GM21423 (cell line): ENCODE measurements around the gene LPAR2.
A peak's percentile ranks its signal among the peaks of the same experiment; 100 is the strongest.
"Not testable (repeated sequence)": the region's sequence is repeated elsewhere in the genome, so short reads cannot be mapped to it uniquely, and the experiment has no call there.

Experiments
- ATAC-seq: cut with Tn5 transposase; IDR thresholded peaks from one replicate; pipeline ENCODE4 v1.9.1; 2021; ENCODE audit warnings: mild to moderate bottlenecking, moderate library complexity; ENCODE audit not compliant: unreplicated experiment

LPAR2 gene

GRCh38 chr19:19627621-19628500, at the start of gene LPAR2:
LPAR2 (minus strand) TSS chr19:19628220; CDS start chr19:19627275, 945 bp downstream.
- peak; percentile 72 for ATAC-seq

- no peak for ATAC-seq
These were observed 49.6 kb upstream of the LPAR2 start for GRCh38 chr19:19677579-19677978.

GRCh38 chr19:19674315-19674714, 46.3 kb upstream of the LPAR2 start:
- ATAC-seq: no peak

GRCh38 chr19:19672816-19673215, 44.8 kb upstream of the LPAR2 start:
- ATAC-seq: no peak

- ATAC-seq: no peak
These were observed 42.1 kb upstream of the LPAR2 start for GRCh38 chr19:19670070-19670551.

- peak; percentile 59 for ATAC-seq
These were observed 40.4 kb upstream of the LPAR2 start, which contains the start of gene ZNF101 for GRCh38 chr19:19668230-19669012. ZNF101 (plus strand) TSS chr19:19668839; CDS start chr19:19668964, 125 bp downstream.

- not testable (repeated sequence) for ATAC-seq
These were observed 37.5 kb upstream of the LPAR2 start for GRCh38 chr19:19665420-19665948.

- ATAC-seq: peak; percentile 69
These were observed 35.5 kb upstream of the LPAR2 start, which contains the start of gene ATP13A1 for GRCh38 chr19:19663256-19664120. ATP13A1 (minus strand) TSS chr19:19663676; CDS start chr19:19663666, 10 bp downstream.

GRCh38 chr19:19662871-19663255, 34.8 kb upstream of the LPAR2 start:
- no peak for ATAC-seq

- ATAC-seq: no peak
These were observed 34.3 kb upstream of the LPAR2 start for GRCh38 chr19:19662344-19662743.

GRCh38 chr19:19661675-19662251, 33.7 kb upstream of the LPAR2 start:
- ATAC-seq: peak; percentile 37

- ATAC-seq: no peak
These were observed 33.2 kb upstream of the LPAR2 start for GRCh38 chr19:19661141-19661674.

GRCh38 chr19:19659646-19660245, 31.7 kb upstream of the LPAR2 start:
- no peak for ATAC-seq

GRCh38 chr19:19657397-19657783, 29.4 kb upstream of the LPAR2 start:
- no peak for ATAC-seq

- no peak for ATAC-seq
These were observed 28.7 kb upstream of the LPAR2 start for GRCh38 chr19:19656451-19657396.

- no peak for ATAC-seq
These were observed 27.8 kb upstream of the LPAR2 start for GRCh38 chr19:19655641-19656343.

- no peak for ATAC-seq
These were observed 27.1 kb upstream of the LPAR2 start for GRCh38 chr19:19655051-19655594.
